ENCODE measurements around the gene SPATS1.

Gene SPATS1

GRCh38 chr6:44342489-44342888 is at the start of gene SPATS1:
Gene SPATS1, plus strand, starts transcription at chr6:44342650. Its CDS starts 446 bp downstream, at chr6:44343096.
- FAIRE-seq = no peak

- FAIRE-seq = no peak
Measured at GRCh38 chr6:44292661-44293365, 49.6 kb upstream of the SPATS1 start.

- FAIRE-seq = no peak
Measured at GRCh38 chr6:44294832-44295791, 47.3 kb upstream of the SPATS1 start.

GRCh38 chr6:44297063-44298038 is 45.1 kb upstream of the SPATS1 start:
- FAIRE-seq = no peak

GRCh38 chr6:44298055-44298803 is 44.2 kb upstream of the SPATS1 start:
- no peak for FAIRE-seq

- FAIRE-seq = no peak
Measured at GRCh38 chr6:44298864-44299263, 43.6 kb upstream of the SPATS1 start.

- FAIRE-seq = no peak
Measured at GRCh38 chr6:44300292-44300823, 42.1 kb upstream of the SPATS1 start.

- no peak for FAIRE-seq
Measured at GRCh38 chr6:44301106-44301505, 41.3 kb upstream of the SPATS1 start.

GRCh38 chr6:44301782-44302564 is 40.5 kb upstream of the SPATS1 start:
- FAIRE-seq = no peak

GRCh38 chr6:44302856-44303255 is 39.6 kb upstream of the SPATS1 start:
- no peak for FAIRE-seq

GRCh38 chr6:44303842-44304241 is 38.6 kb upstream of the SPATS1 start:
- no peak for FAIRE-seq

- no peak for FAIRE-seq
Measured at GRCh38 chr6:44304282-44305199, 37.9 kb upstream of the SPATS1 start.

GRCh38 chr6:44305200-44305725 is 37.2 kb upstream of the SPATS1 start:
- no peak for FAIRE-seq

- FAIRE-seq = no peak
Measured at GRCh38 chr6:44306710-44307109, 35.7 kb upstream of the SPATS1 start.

GRCh38 chr6:44307217-44307616 is 35.2 kb upstream of the SPATS1 start:
- no peak for FAIRE-seq

- no peak for FAIRE-seq
Measured at GRCh38 chr6:44309092-44309491, 33.4 kb upstream of the SPATS1 start.

GRCh38 chr6:44309631-44310030 is 32.8 kb upstream of the SPATS1 start:
- no peak for FAIRE-seq

GRCh38 chr6:44310241-44310640 is 32.2 kb upstream of the SPATS1 start:
- FAIRE-seq = no peak

- FAIRE-seq = no peak
Measured at GRCh38 chr6:44311304-44311703, 31.1 kb upstream of the SPATS1 start.

All from endometrium (tissue), 2 donors.